ENCODE data around the gene NR2F1. TPM values are rescaled to one million over a fixed set of nuclear protein-coding genes. Genes with fewer than 3 reads are reported as not detected.

The NR2F1 gene
- total RNA-seq, 1 experiment from 2014 or later = not detected

DNA sequence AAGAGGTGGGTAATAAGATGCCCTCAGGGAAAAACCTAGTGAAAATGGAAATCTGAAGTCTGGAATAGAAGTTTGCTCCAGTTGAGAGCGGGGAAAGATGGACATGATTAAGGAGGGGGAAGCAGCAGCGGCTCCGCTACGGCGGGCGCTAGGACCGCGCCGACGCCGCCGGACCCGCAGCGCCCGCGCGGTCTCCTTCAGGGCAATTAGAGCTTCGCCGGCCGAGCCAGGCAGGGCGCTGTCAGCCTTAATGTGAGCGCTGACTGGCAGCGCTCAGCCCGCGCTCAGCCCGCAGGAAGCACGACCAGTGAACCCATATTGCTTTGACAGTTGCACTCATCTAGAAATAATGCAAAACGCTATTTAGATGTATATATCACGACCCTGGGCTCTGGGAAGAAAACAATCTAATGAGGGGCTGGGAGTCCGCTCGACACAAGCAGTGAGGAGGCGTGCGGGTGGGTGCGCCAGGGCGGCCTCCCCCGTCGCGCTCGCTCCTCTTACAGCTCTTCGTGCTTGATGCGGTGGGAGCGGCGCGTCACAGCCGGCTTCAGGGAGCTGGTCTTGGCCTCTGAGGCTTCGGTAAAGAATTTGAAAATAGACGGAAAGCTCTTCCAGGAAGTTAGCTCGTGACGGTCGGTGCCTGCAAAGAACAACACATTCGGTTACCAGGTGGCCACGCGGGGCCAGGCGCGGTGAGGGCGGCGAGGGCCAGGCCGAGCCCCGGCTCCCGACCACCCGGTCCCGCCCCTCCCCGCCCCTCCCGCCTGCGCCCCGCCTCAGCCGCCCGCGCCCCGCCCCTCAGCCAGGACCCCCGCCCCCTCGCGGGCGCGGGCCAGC is 37.7 kb downstream of the NR2F1 start:
- Mint-ChIP-seq H3K4me1 (peaks cover 12 to 20% of the 10 kb centered on the region in 2 experiments), H3K36me3 (ENCODE audit: insufficient read depth in 1 of 3, low read depth in 3 of 3) (no peaks in the 10 kb centered on the region), H3K27ac (no peak overlapping the region; a peak in 1 of 7 replicates), H3K27me3 (ENCODE audit: low read depth) (peaks cover 38% of the 10 kb centered on the region), H3K9me3 (no peaks in the 10 kb centered on the region; a peak in 1 of 5 replicates), H3K4me3 (peak overlapping the region; percentile 82 to 92)
- H3K14ac ChIP-seq (ENCODE audit: insufficient read depth, low read length) = no peak overlapping the region
- H4K8ac ChIP-seq (replicated peaks; ENCODE audit: insufficient read length, low read depth, low read length) = no peak overlapping the region
- H3K4me1 ChIP-seq (ENCODE audit: insufficient read depth, low read length) = no peaks in the 10 kb centered on the region
- H3K18ac ChIP-seq (ENCODE audit: insufficient read length, low read depth, low read length) = no peak overlapping the region
- H2BK15ac ChIP-seq (ENCODE audit: low read depth, low read length) = no peak overlapping the region
- no peak overlapping the region for H2BK20ac ChIP-seq (ENCODE audit: low read depth, low read length, poor library complexity, severe bottlenecking)
- H3K9ac ChIP-seq (ENCODE audit: extremely low read depth, insufficient read length, low read length) = no peak overlapping the region
- H3K79me2 ChIP-seq (ENCODE audit: insufficient read depth, low read length) = no peaks in the 10 kb centered on the region
- H3K23ac ChIP-seq (ENCODE audit: insufficient read length, low read depth, low read length) = no peak overlapping the region
- no peak overlapping the region for H3K27ac ChIP-seq (ENCODE audit: insufficient read length, low read depth, low read length)
- no peak overlapping the region for H3T11ph ChIP-seq (ENCODE audit: low read length)
- DNase-seq = peak; percentile 81
- no peaks in the 10 kb centered on the region for H3K9me3 ChIP-seq (ENCODE audit: control insufficient read depth, low read depth, low read length)
- H3K23me2 ChIP-seq (ENCODE audit: insufficient read length, low read depth, low read length, poor library complexity, severe bottlenecking) = peaks cover 10% of the 10 kb centered on the region
- WGBS (ENCODE audit: extremely low coverage, insufficient read length, low lambda C conversion rate) = no CpG with 5 or more reads among the region's 75 CpGs
- no peak overlapping the region for H2BK12ac ChIP-seq (ENCODE audit: insufficient read length, low read depth, low read length)
- no peak overlapping the region for H2BK5ac ChIP-seq (ENCODE audit: insufficient read length, low read length)
- no peaks in the 10 kb centered on the region for H3K79me1 ChIP-seq (ENCODE audit: insufficient read depth, low read depth, low read length, poor library complexity, severe bottlenecking)
- peaks cover 46% of the 10 kb centered on the region for H3K27me3 ChIP-seq (ENCODE audit: insufficient read depth, low read length)
- no peak overlapping the region for H2AFZ ChIP-seq (ENCODE audit: low read length)
- H3K4ac ChIP-seq (ENCODE audit: low read depth, low read length) = no peak overlapping the region
- H4K20me1 ChIP-seq (ENCODE audit: control insufficient read depth, insufficient read depth, insufficient read length) = no peaks in the 10 kb centered on the region
- TF ChIP-seq, protein P1, sequence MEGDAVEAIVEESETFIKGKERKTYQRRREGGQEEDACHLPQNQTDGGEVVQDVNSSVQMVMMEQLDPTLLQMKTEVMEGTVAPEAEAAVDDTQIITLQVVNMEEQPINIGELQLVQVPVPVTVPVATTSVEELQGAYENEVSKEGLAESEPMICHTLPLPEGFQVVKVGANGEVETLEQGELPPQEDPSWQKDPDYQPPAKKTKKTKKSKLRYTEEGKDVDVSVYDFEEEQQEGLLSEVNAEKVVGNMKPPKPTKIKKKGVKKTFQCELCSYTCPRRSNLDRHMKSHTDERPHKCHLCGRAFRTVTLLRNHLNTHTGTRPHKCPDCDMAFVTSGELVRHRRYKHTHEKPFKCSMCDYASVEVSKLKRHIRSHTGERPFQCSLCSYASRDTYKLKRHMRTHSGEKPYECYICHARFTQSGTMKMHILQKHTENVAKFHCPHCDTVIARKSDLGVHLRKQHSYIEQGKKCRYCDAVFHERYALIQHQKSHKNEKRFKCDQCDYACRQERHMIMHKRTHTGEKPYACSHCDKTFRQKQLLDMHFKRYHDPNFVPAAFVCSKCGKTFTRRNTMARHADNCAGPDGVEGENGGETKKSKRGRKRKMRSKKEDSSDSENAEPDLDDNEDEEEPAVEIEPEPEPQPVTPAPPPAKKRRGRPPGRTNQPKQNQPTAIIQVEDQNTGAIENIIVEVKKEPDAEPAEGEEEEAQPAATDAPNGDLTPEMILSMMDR (conservative IDR thresholded peaks at IDR 0.05) = peak; percentile 19; the same call in 2 of the 3 replicates
- no peak overlapping the region for H4K5ac ChIP-seq (ENCODE audit: insufficient read length, low read depth, low read length)
- H4K91ac ChIP-seq (ENCODE audit: insufficient read length, low read depth, low read length) = no peak overlapping the region
- H2BK120ac ChIP-seq (ENCODE audit: low read depth, low read length, poor library complexity, severe bottlenecking) = no peak overlapping the region
- H3K56ac ChIP-seq (ENCODE audit: insufficient read length, low read depth, low read length) = no peak overlapping the region
- H2AK5ac ChIP-seq (ENCODE audit: insufficient read length, low read length) = no peak overlapping the region
- H3K4me2 ChIP-seq (ENCODE audit: insufficient read depth, insufficient read length, low read length) = peak overlapping the region; percentile 84
